Caco-2 (cell line): ENCODE measurements around the gene TSPAN12. TPM values are rescaled to one million over a fixed set of nuclear protein-coding genes. Genes with fewer than 3 reads are reported as not detected.

Source experiments
- BruUV-seq: library from RNA; stranded (reverse); fragments of 400-500 nt; replicated peaks from 2 replicates; lab custom pipeline; 2021; lab: Mats Ljungman, UMichigan
- CTCF ChIA-PET: fragments of 300-600 bp; sonication (Branson Sonifier 250); formaldehyde crosslinking; loops from one replicate; lab custom pipeline; 2022; ENCODE audit warnings: antibody characterized with exemption; lab: Charles Lee
- POLR2A ChIA-PET: fragments of 300-600 bp; sonication (Branson Sonifier 250); formaldehyde crosslinking; loops from one replicate; lab custom pipeline; 2022; ENCODE audit warnings: antibody characterized with exemption; lab: Charles Lee
- DNase-seq, 2 experiments: peaks; one replicate each; pipeline versions ENCODE4 v3.0.0 to v3.0.0-alpha.2; 2020 to 2022
- H3K27me3 ChIP-seq: replicated peaks from 2 replicates; pipeline ENCODE4 v1.6.0; 2011; ENCODE audit warnings: low read length; ENCODE audit not compliant: control insufficient read depth, insufficient read depth
- H3K36me3 ChIP-seq: 2 replicates; pipeline ENCODE4 v1.5.1; 2011; ENCODE audit warnings: low read length; ENCODE audit not compliant: control insufficient read depth, insufficient read depth
- H3K4me1 ChIP-seq: fragments of 250-450 bp; sonication (Bioruptor Pico); 2 replicates; pipeline ENCODE4 v1.5.1; 2020; ENCODE audit warnings: mild to moderate bottlenecking
- H3K4me3 ChIP-seq: 2 replicates; pipeline ENCODE4 v1.5.1; 2011; ENCODE audit warnings: low read depth, mild to moderate bottlenecking, control low read depth, low read length
- H3K9me3 ChIP-seq: fragments of 250-450 bp; sonication (Bioruptor Pico); 2 replicates; pipeline ENCODE4 v1.5.1; 2020; ENCODE audit warnings: mild to moderate bottlenecking, moderate library complexity
- H3K27ac Mint-ChIP-seq: one replicate; pipeline ENCODE4 v1.8.0; 2022; ENCODE audit warnings: mixed read lengths; ENCODE audit not compliant: unreplicated experiment
- H3K27me3 Mint-ChIP-seq: one replicate; pipeline ENCODE4 v1.8.0; 2022; ENCODE audit warnings: mixed read lengths; ENCODE audit not compliant: insufficient read depth, unreplicated experiment
- H3K36me3 Mint-ChIP-seq: one replicate; pipeline ENCODE4 v1.8.0; 2022; ENCODE audit warnings: mild to moderate bottlenecking, mixed read lengths; ENCODE audit not compliant: insufficient read depth, unreplicated experiment
- H3K4me1 Mint-ChIP-seq: one replicate; pipeline ENCODE4 v1.8.0; 2022; ENCODE audit warnings: low read depth, mixed read lengths; ENCODE audit not compliant: unreplicated experiment
- H3K4me3 Mint-ChIP-seq: one replicate; pipeline ENCODE4 v1.8.0; 2022; ENCODE audit warnings: mild to moderate bottlenecking, moderate library complexity, mixed read lengths; ENCODE audit not compliant: unreplicated experiment
- H3K9me3 Mint-ChIP-seq: one replicate; pipeline ENCODE4 v1.8.0; 2022; ENCODE audit warnings: mixed read lengths; ENCODE audit not compliant: unreplicated experiment
- CTCF ChIP-seq, 2 experiments: fragments of 200-600 bp in 1 of 2; IDR thresholded peaks; 1 replicate in 1 of 2; 2 replicates in 1 of 2; pipeline versions ENCODE4 v1.5.1 to v1.8.0; 2011 to 2022; ENCODE audit warnings: antibody characterized with exemption in 1 of 2, control low read depth in 1 of 2, inconsistent platforms in 1 of 2, low read depth in 1 of 2, low read length in 1 of 2, mild to moderate bottlenecking in 1 of 2, moderate library complexity in 1 of 2; ENCODE audit not compliant: insufficient read depth in 1 of 2, severe bottlenecking in 1 of 2, unreplicated experiment in 1 of 2
- intact Hi-C: fragments of 100-400 bp; cut with micrococcal nuclease; formaldehyde crosslinking; loops from one replicate; pipeline ENCODE4 v1.10.0; 2022; ENCODE audit not compliant: unreplicated experiment
- total RNA-seq: library from RNA; stranded (reverse); gene quantifications from 2 replicates; pipeline ENCODE4 v1.2.3, GENCODE V29; 2022

Gene TSPAN12
- total RNA-seq, 1 experiment from 2014 or later: 4.1 TPM

- BruUV-seq: no TSS peak
- no peaks in the 10 kb centered on the region for H3K9me3 ChIP-seq
- peaks cover 9% of the 10 kb centered on the region for H3K36me3 Mint-ChIP-seq
- H3K4me3 ChIP-seq: no peak overlapping the region
- no peak overlapping the region for H3K4me3 Mint-ChIP-seq
- ChIA-PET POLR2A (no interaction called here), CTCF (no interaction called here)
- H3K4me1 Mint-ChIP-seq: no peaks in the 10 kb centered on the region
- no peaks in the 10 kb centered on the region for H3K36me3 ChIP-seq
- H3K9me3 Mint-ChIP-seq: peaks cover 9% of the 10 kb centered on the region
- no peak for TF ChIP-seq CTCF (IDR thresholded peaks at IDR 0.05; ENCODE audit: insufficient read depth in 1 of 2, low read depth in 1 of 2, low read length in 1 of 2, severe bottlenecking in 1 of 2, unreplicated experiment in 1 of 2)
- intact Hi-C loops: no loop called here
- H3K27me3 Mint-ChIP-seq: no peaks in the 10 kb centered on the region
- no peaks in the 10 kb centered on the region for H3K27me3 ChIP-seq
- no peaks in the 10 kb centered on the region for H3K4me1 ChIP-seq
- DNase-seq: no peak
- no peak overlapping the region for H3K27ac Mint-ChIP-seq
Measured at GRCh38 chr7:120797026-120797645, 60.8 kb downstream of the TSPAN12 start.

- H3K36me3 Mint-ChIP-seq: peaks cover 9% of the 10 kb centered on the region
- intact Hi-C loops: no loop called here
- Histone ChIP-seq H3K9me3 (no peaks in the 10 kb centered on the region), H3K4me3 (no peak overlapping the region), H3K4me1 (no peaks in the 10 kb centered on the region), H3K36me3 (no peaks in the 10 kb centered on the region), H3K27me3 (no peaks in the 10 kb centered on the region)
- BruUV-seq: no TSS peak
- TF ChIP-seq CTCF (IDR thresholded peaks at IDR 0.05; ENCODE audit: insufficient read depth in 1 of 2, low read depth in 1 of 2, low read length in 1 of 2, severe bottlenecking in 1 of 2, unreplicated experiment in 1 of 2): no peak
- POLR2A ChIA-PET: no interaction called here
- no peaks in the 10 kb centered on the region for H3K4me1 Mint-ChIP-seq
- no peak overlapping the region for H3K4me3 Mint-ChIP-seq
- DNase-seq: no peak
- H3K9me3 Mint-ChIP-seq: peaks cover 9% of the 10 kb centered on the region
- no peak overlapping the region for H3K27ac Mint-ChIP-seq
- CTCF ChIA-PET: no interaction called here
- peaks cover 4% of the 10 kb centered on the region for H3K27me3 Mint-ChIP-seq
Measured at GRCh38 chr7:120794106-120794729, 63.7 kb downstream of the TSPAN12 start.

GRCh38 chr7:120793213-120793936 is 64.6 kb downstream of the TSPAN12 start:
- Mint-ChIP-seq H3K4me1 (no peaks in the 10 kb centered on the region), H3K36me3 (peaks cover 9% of the 10 kb centered on the region), H3K9me3 (peaks cover 9% of the 10 kb centered on the region), H3K4me3 (no peak overlapping the region), H3K27me3 (peaks cover 4% of the 10 kb centered on the region), H3K27ac (no peak overlapping the region)
- Histone ChIP-seq H3K4me1 (no peaks in the 10 kb centered on the region), H3K36me3 (no peaks in the 10 kb centered on the region), H3K4me3 (no peak overlapping the region), H3K27me3 (no peaks in the 10 kb centered on the region), H3K9me3 (no peaks in the 10 kb centered on the region)
- BruUV-seq: no TSS peak
- no peak for DNase-seq
- POLR2A ChIA-PET: no interaction called here
- CTCF ChIA-PET: no interaction called here
- TF ChIP-seq CTCF (IDR thresholded peaks at IDR 0.05; ENCODE audit: insufficient read depth in 1 of 2, low read depth in 1 of 2, low read length in 1 of 2, severe bottlenecking in 1 of 2, unreplicated experiment in 1 of 2): no peak
- intact Hi-C loops: loop anchor here (2.0 kb wide), 1 partner anchor 63 kb away; no protein-coding TSS in a partner anchor
